ENCODE measurements around the gene CCDC7.
"Not testable (repeated sequence)": the region's sequence is repeated elsewhere in the genome, so short reads cannot be mapped to it uniquely, and the experiment has no call there.

Gene CCDC7

GRCh38 chr10:32687546-32687945 is 241.6 kb downstream of the CCDC7 start:
- H3K4me3 ChIP-seq (ENCODE audit: low read depth, low read length): no peak overlapping the region

- H3K4me3 ChIP-seq (ENCODE audit: low read depth, low read length): no peak overlapping the region
Observed at GRCh38 chr10:32692174-32692573, 246.2 kb downstream of the CCDC7 start.

GRCh38 chr10:32693441-32693979 is 247.6 kb downstream of the CCDC7 start:
- H3K4me3 ChIP-seq (ENCODE audit: low read depth, low read length): no peak overlapping the region

GRCh38 chr10:32699683-32700082 is 253.7 kb downstream of the CCDC7 start:
- H3K4me3 ChIP-seq (ENCODE audit: low read depth, low read length): not testable (repeated sequence)

GRCh38 chr10:32713560-32713959 is 267.6 kb downstream of the CCDC7 start:
- H3K4me3 ChIP-seq (ENCODE audit: low read depth, low read length): no peak overlapping the region

GRCh38 chr10:32731527-32731926 is 285.6 kb downstream of the CCDC7 start:
- no peak overlapping the region for H3K4me3 ChIP-seq (ENCODE audit: low read depth, low read length)

DNA sequence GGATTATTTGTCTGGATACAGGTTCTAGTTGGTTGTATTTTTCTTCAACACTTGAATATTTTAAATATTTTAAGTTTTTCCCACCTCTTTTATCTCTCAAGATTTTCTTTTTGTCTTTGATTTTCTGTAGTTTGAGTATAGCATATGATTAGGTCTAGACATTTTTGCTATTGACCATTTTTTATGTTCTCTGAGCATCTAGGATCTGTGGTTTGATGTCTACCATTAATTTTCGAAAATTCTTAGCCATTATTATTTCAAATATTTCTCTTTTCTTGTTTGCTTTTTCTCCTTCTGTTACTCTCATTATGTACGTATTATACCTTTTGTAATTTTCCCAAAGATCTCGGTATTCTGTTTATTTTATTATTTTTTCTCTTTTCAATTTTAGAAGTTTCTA is 293.0 kb downstream of the CCDC7 start:
- H3K4me3 ChIP-seq (ENCODE audit: low read depth, low read length): no peak overlapping the region

DNA sequence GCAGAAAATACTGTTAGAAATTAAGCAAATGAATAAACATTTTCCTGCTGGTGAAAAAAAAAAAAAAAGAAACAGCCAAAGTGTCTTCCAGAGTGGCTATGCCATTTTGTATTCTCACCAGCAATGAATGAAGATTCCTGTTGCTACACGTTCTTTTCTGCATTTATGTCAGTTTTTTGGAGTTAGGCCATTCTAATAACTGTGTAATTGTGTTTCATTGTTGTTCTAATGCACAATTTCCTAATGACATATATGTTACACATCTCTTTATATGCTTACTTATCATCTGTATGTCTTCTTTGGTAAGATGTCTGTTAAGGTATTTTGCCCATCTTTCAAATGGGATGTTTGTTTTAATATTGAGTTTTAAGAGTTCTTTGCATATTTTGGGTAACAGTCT is 298.4 kb downstream of the CCDC7 start:
- no peak overlapping the region for H3K4me3 ChIP-seq (ENCODE audit: low read depth, low read length)

GRCh38 chr10:32746869-32747268 is 300.9 kb downstream of the CCDC7 start:
- H3K4me3 ChIP-seq (ENCODE audit: low read depth, low read length): no peak overlapping the region

DNA sequence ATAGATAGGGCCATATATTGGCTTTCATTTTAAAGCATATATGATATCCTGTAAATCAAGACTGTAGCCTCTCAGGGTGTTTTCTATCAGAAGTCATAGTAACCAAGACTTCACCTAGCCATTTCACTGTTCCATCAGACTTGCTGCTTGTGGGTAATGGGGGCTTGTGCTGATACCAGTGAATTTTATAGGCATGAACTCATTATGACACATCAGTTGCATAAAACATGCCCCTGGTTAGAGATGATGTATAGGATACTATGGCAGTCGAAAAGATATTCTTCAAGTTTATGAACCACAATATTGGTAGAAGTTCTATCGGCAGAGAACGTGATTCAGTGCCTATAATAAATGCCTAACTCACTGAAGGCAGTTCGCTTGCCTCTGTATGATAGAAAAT is 305.6 kb downstream of the CCDC7 start:
- H3K4me3 ChIP-seq (ENCODE audit: low read depth, low read length): no peak overlapping the region

- H3K4me3 ChIP-seq (ENCODE audit: low read depth, low read length): not testable (repeated sequence)
Observed at GRCh38 chr10:32754900-32755299, 309.0 kb downstream of the CCDC7 start.

- no peak overlapping the region for H3K4me3 ChIP-seq (ENCODE audit: low read depth, low read length)
Observed at GRCh38 chr10:32771217-32771616, 325.3 kb downstream of the CCDC7 start.

GRCh38 chr10:32773105-32773504 is 327.2 kb downstream of the CCDC7 start:
- no peak overlapping the region for H3K4me3 ChIP-seq (ENCODE audit: low read depth, low read length)

- no peak overlapping the region for H3K4me3 ChIP-seq (ENCODE audit: low read depth, low read length)
Observed at GRCh38 chr10:32786968-32787367, 341.0 kb downstream of the CCDC7 start.

GRCh38 chr10:32787690-32788284 is 341.8 kb downstream of the CCDC7 start:
- no peak overlapping the region for H3K4me3 ChIP-seq (ENCODE audit: low read depth, low read length)

DNA sequence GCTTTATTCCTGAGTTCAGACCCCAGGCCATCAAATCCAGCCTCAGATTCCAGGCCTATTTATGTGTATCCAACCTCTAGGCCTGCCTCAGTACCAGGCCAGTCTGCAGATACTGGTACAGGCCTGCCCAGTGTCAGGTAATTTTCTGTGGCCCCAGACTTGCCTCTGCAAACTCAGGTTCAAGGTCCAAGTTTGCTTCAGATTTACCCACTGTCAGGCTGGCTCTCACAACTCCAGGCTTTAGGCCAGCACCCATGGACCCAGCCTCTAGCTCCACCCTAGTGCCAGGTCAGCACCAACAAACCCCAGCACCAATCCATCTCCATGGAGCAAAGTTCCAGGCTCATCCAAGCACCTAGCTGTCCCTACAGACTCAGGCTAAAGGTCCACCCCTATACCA is 342.4 kb downstream of the CCDC7 start:
- H3K4me3 ChIP-seq (ENCODE audit: low read depth, low read length): no peak overlapping the region

DNA sequence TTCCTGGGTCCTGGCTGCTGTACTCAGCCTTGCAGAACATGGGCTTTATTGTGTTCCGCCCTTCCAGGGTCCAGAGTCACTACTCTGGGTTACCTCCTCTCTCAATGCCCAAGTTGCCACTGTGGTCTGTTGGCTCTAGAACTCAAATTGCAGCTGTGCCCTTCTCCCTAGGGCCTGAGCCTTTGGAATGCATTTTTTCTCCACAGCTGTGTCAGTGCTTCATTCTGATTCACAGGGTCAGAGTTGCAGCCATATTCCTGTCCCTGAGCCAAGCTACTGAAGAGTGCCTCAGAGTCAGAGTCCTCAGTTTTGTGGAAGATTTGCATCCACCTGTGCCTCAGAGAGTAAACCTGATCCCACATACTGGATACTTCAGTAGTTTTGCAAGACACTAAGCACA is 344.5 kb downstream of the CCDC7 start:
- no peak overlapping the region for H3K4me3 ChIP-seq (ENCODE audit: low read depth, low read length)

DNA sequence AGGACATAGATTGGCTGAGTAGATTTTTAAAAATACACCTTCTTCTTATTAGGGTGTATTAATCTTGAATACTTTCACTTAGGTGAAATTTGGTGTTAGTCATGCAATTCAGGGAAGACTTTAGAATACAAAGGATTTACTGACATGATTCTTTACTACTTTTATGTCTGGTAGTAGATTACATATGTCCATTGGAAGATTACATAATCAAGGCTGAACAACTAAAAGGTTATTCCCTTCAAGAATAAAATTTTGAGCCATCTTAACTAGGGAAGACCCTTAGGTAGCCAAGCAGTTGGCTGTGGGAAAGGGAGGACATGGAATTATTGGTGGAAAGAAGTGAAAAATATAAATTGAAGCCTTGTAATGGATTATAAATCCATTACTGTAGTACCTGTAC is 347.1 kb downstream of the CCDC7 start:
- no peak overlapping the region for H3K4me3 ChIP-seq (ENCODE audit: low read depth, low read length)

GRCh38 chr10:32795598-32796183 is 349.8 kb downstream of the CCDC7 start:
- no peak overlapping the region for H3K4me3 ChIP-seq (ENCODE audit: low read depth, low read length)

DNA sequence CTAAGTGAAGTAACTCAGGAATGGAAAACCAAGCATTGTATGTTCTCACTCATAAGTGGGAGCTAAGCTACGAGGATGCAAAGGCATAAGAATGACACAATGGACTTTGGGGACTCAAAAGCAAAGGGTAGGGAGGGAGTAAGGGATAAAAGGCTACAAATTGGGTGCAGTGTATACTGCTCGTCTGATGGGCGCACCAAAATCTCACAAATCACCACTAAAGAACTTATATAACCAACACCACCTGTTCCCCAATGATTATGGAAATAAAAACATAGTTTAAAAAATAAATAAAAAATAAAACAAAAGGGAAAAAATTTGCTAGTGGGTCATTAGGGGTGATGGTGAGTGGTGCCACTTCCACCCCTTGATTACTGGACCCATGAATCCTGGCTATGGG is 351.5 kb downstream of the CCDC7 start:
- not testable (repeated sequence) for H3K4me3 ChIP-seq (ENCODE audit: low read depth, low read length)

GRCh38 chr10:32846974-32847373 is 401.0 kb downstream of the CCDC7 start:
- H3K4me3 ChIP-seq (ENCODE audit: low read depth, low read length): no peak overlapping the region

DNA sequence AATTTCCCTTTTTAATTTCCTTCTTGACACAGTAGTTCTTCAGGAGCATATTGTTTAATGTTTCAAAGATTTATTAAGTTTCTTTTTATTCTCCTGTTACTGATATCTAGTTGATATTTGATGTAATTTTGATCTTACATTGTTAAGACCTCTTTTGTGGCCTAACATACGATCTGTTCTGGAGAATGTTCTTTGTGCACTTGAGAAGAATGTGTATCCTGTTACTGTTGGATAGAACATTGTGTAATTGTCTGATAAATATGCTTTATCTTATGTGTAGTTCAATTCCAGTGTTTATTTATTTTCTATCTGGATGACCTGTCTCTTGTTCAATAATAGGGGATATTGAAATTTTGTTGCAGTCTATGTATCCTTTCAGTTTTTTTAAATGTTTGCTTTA is 405.4 kb downstream of the CCDC7 start:
- H3K4me3 ChIP-seq (ENCODE audit: low read depth, low read length): no peak overlapping the region

DNA sequence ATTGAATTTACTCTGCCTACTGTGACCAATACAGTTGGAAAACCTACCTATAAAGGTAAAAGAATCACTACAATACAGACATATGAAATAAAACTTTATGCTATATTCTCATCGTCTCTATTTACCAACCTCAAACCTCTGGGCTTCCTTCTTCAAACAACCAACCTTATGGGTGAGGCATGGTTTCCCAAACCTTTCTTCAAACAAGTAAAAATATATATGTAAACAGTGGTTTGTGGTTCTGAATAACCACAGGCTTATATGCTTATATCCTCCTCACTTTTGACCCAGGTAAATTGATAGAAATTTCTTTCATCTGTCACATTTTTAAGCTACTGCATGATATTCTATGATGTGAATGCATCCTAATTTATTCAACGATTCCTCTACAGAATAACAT is 408.5 kb downstream of the CCDC7 start:
- no peak overlapping the region for H3K4me3 ChIP-seq (ENCODE audit: low read depth, low read length)

Data from iPS-11a (cell line).